ENCODE data around the gene SSH3. TPM values are rescaled to one million over a fixed set of nuclear protein-coding genes. Genes with fewer than 3 reads are reported as not detected.

Gene SSH3
- total and polyA plus RNA-seq, 2 of the 4 experiments (the other 2 are of a cell fraction): 7.3 to 26.7 TPM

DNA sequence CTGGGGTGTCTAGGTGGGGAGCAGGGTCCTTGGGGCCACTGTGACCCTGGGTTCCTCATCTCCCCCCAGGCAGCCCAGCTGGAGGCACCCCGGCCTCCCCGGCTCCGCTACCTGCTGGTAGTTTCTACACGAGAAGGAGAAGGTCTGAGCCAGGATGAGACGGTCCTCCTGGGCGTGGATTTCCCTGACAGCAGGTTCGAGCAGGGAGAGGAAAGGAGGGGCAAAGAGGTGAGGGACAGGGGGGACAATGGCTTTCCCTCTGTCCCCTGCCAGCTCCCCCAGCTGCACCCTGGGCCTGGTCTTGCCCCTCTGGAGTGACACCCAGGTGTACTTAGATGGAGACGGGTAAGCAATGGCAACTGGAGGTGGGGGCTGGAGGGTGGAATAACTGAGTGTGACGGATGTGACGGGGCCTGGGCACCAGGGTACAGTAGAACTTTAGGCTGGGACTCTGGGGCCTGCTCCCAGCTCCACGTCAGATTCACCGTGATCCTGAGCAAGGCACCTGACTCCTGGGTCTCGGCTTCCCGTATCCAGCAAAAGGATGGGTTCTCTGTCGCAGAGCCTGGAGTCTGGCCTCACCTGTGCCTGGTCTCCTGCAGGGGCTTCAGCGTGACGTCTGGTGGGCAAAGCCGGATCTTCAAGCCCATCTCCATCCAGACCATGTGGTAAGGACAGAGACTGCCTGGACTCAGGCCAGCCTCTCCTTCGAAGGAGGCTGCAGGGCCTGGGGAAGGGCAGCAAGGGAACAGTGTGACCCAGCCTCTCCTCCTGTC lies 3.6 kb downstream of the SSH3 start:
- no TSS peak for BruUV-seq (replicated peaks)
- H3K9ac ChIP-seq (ENCODE audit: low read depth, low read length): no peak overlapping the region
- H4K91ac ChIP-seq (ENCODE audit: insufficient read depth, low read depth, low read length): no peak overlapping the region
- ChIA-PET CTCF (no interaction called here), POLR2A (ENCODE audit: unreplicated experiment) (no interaction called here)
- in situ Hi-C loops (cut with MboI; ENCODE audit: low sequenced_read_pairs): no loop called here
- H3K4me1 ChIP-seq (ENCODE audit: control insufficient read depth, insufficient read depth, low read length): peaks cover 17% of the 10 kb centered on the region
- no peak overlapping the region for H2BK5ac ChIP-seq (ENCODE audit: low read depth, low read length, poor library complexity, severe bottlenecking)
- intact Hi-C loops (cut with micrococcal nuclease): no loop called here
- dilution Hi-C loops (cut with HindIII; ENCODE audit: low sequenced_read_pairs, unreplicated experiment): no loop called here
- no peak for DNase-seq
- WGBS, 2 experiments (ENCODE audit: extremely low coverage in 2 of 2, insufficient read length in 1 of 2): 100% methylated on average over 4 of the region's 19 CpGs; no CpG with 5 or more reads in 1 of the 2 experiments
- no peak overlapping the region for H3K4me3 ChIP-seq (ENCODE audit: insufficient read depth, low read depth, low read length)
- H4K20me1 ChIP-seq (ENCODE audit: insufficient read depth, low read length): 0 out of 2 replicates have a peak, but pooled peaks cover 4% of the 10 kb centered on the region
- H3K9me1 ChIP-seq (ENCODE audit: insufficient read depth, low read length): no peaks in the 10 kb centered on the region
- no peak overlapping the region for H2AFZ ChIP-seq (replicated peaks; ENCODE audit: low read length, poor library complexity)
- no peak overlapping the region for H2BK15ac ChIP-seq (ENCODE audit: low read depth, low read length)
- H3K14ac ChIP-seq (replicated peaks; ENCODE audit: low read depth, low read length): no peak overlapping the region
- H3K4ac ChIP-seq (ENCODE audit: low read depth, low read length): no peak overlapping the region
- peaks cover 2 to 18% of the 10 kb centered on the region in 2 experiments; a peak in 2 of 4 replicates for H3K79me1 ChIP-seq (ENCODE audit: low read depth in 1 of 2, low read length in 2 of 2)
- no peak overlapping the region for H2BK120ac ChIP-seq (ENCODE audit: low read depth, low read length)
- H4K5ac ChIP-seq (ENCODE audit: low read depth, low read length): no peak overlapping the region
- no peak overlapping the region for H2AK5ac ChIP-seq (ENCODE audit: low read depth, low read length)
- no peaks in the 10 kb centered on the region for H3K9me3 ChIP-seq (ENCODE audit: control insufficient read depth, insufficient read depth, low read length)
- no peak overlapping the region for H2BK20ac ChIP-seq (ENCODE audit: low read depth, low read length)
- H3K56ac ChIP-seq (ENCODE audit: extremely low read depth, insufficient read depth, low read length): no peak overlapping the region
- no peak overlapping the region for H3K27ac ChIP-seq (ENCODE audit: insufficient read depth, low read length)
- no peak overlapping the region for H3K4me2 ChIP-seq (ENCODE audit: low read depth, low read length)
- no peak overlapping the region for H4K8ac ChIP-seq (ENCODE audit: low read depth in 2 of 2, low read length in 2 of 2)
- H3K36me3 ChIP-seq (ENCODE audit: control insufficient read depth, insufficient read depth, low read length): peaks cover 34% of the 10 kb centered on the region
- no peak overlapping the region for H2AK9ac ChIP-seq (replicated peaks; ENCODE audit: low read depth, low read length, poor library complexity)
- no peak for ATAC-seq (ENCODE audit: low read depth)
- no peak overlapping the region for H3K23ac ChIP-seq (ENCODE audit: low read depth, low read length)
- H3K27me3 ChIP-seq (ENCODE audit: control insufficient read depth, insufficient read depth, low read length): no peaks in the 10 kb centered on the region
- no peak for TF ChIP-seq RFX5 (IDR thresholded peaks at IDR 0.05; ENCODE audit: low read depth, low read length)
- TF ChIP-seq RAD21 (IDR thresholded peaks at IDR 0.05; ENCODE audit: low read length): no peak
- TF ChIP-seq POLR2A (IDR thresholded peaks at IDR 0.05; ENCODE audit: low read depth, low read length): no peak
- TF ChIP-seq CHD1 (IDR thresholded peaks at IDR 0.05; ENCODE audit: low read depth, low read length): no peak
- no peak overlapping the region for H3K18ac ChIP-seq (ENCODE audit: low read depth, low read length)
